NK-92 treated with Interleukin-12 subunit alpha and Interleukin-12 subunit beta, amount 100 ng/mL, for 24 hours (cell line): ENCODE data around the gene CLASP1.
"Not testable (repeated sequence)": the region's sequence is repeated elsewhere in the genome, so short reads cannot be mapped to it uniquely, and the experiment has no call there.

Experiments used
- DNase-seq: peaks from one replicate; lab custom pipeline; 2025; lab: John Stamatoyannopoulos, UW

The CLASP1 gene

DNA sequence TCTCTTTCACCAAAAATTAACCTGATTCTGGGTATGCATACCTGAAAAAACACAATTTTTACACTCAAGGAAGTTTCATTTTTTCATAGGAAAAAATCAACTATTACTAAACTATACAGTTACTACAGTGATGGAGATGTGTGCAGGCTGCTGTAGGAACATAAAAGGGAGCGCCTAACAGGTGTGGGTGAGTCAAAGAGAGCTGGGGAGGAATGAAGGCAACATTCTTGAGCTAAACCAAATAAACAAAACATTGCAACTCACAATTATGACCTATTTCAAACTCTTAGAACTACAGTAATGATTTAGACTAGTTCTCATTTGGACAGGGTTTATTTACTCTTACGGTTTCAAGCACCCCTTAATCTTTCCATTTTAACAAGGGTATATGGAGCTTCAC is 13.4 kb upstream of the CLASP1 start:
- DNase-seq, result no peak

DNA sequence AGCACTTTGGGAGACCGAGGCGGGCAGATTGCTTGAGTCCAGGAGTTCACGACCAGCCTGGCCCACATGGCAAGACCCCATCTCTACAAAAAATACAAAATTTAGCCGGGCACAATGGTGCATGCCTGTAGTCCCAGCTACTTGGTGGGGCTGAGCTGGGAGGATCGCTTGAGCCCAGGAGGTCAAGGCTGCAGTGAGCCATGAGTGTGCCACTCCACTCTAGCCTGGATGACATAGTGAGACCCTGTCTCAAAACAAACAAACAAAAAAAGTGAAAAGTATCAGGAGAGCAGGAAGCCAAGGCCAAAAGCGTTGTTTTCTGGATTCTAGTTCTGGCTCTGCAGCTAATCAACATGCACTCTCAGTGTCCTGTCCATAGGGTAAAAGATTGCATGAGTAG is 10.7 kb upstream of the CLASP1 start:
- no peak for DNase-seq

DNA sequence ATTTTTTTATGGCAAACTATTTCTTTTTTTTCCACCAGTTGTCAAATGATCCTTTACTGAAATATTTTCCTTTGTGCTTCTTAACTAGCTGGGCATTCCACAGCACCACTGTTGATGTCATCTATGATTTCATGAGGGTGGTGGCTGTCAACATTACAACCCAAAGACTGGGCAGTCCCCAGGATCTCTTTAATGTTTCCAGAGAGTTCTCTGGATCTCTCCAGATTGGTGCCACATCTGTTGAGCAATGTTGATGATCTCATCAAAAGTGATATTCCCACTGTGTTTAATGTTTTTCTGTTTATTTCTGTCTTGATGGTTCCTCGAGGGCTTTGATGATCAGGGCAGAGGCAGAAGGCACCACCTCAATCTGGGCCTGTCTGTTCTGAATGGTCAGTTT is 9.1 kb upstream of the CLASP1 start:
- not testable (repeated sequence) for DNase-seq

DNA sequence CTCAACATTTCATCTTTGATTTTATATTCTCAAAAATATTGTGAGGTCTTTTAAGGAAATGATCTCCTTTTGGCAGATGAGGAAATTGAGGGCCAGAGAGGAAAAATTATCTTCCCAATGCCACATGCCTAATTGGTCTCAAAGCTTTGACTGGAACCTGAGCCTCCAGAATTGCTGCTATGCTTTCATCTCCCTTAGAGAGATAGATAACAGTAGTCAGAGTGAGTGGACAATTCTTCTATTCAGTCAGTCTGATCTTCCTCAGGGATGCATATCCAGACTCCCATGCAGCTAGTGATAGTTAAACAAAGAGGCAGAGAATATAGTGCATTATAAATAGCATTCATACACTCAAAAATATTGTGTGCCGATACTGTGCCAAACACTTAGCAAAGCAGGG is 3.8 kb upstream of the CLASP1 start:
- no peak for DNase-seq

DNA sequence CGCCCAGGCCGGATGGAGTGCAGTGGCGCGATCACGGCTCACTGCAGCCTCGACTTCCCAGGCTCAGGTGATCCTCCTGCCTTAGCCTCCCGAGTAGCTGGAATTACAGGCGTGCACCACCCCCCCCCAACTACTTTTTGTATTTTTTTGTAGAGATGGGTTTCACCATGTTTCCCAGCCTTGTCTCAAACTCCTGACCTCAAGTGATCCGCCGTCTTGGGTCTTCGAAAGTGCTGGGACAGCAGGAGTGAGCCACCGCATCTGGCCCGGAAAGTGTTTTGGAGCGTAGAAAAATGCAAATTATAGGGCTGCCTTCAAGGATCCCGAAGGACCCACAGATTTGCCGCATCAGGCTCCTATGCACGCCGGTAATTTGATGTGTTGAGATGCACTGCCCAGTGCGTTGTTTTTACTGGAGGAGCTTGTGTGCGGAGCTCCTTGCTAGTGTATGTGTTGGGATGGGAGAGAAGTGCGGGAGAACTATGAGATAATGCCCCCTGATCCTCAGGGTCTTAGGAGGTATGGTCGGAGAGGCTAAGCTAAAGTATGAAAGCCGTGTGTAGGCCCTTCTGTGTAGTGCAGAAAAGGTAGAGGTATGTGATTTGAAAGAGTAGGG is 1.2 kb upstream of the CLASP1 start:
- DNase-seq, result no peak

DNA sequence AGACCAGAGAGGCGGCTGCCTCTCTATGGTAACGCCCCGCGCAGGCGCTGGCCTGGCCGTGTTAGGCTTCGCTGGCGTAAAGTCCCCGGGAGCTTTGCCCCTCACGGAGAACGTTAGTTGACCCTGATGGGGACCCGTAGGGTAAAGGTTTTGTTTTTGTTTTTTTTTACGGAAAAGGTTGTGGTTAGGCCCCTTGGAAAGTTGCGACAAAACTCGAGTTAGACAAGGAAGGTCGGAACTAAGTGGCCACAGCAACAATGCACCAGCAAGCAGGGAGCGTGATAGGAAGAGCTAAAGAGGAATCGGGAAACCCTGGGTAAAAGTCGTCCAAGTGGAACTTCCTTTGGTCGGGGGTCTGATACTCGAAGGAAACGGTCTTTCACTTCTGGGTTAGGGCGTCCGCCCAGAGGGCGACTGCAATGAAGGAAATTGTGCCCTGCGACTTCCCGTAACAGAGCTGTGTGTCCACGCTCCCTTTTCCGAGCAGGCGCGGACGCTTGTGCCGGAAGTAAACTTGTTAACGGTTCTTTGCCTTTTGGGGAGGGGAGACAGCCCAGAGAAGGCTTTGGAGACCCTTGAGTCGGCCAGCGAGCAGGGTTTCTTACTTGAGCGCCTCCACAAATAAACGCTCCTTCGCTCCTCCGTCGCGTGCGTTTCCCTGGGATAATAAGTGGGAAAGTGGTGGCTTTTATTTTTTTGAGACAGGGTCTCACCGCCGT is 493 bp upstream of the CLASP1 start:
- peak; percentile 94 for DNase-seq

DNA sequence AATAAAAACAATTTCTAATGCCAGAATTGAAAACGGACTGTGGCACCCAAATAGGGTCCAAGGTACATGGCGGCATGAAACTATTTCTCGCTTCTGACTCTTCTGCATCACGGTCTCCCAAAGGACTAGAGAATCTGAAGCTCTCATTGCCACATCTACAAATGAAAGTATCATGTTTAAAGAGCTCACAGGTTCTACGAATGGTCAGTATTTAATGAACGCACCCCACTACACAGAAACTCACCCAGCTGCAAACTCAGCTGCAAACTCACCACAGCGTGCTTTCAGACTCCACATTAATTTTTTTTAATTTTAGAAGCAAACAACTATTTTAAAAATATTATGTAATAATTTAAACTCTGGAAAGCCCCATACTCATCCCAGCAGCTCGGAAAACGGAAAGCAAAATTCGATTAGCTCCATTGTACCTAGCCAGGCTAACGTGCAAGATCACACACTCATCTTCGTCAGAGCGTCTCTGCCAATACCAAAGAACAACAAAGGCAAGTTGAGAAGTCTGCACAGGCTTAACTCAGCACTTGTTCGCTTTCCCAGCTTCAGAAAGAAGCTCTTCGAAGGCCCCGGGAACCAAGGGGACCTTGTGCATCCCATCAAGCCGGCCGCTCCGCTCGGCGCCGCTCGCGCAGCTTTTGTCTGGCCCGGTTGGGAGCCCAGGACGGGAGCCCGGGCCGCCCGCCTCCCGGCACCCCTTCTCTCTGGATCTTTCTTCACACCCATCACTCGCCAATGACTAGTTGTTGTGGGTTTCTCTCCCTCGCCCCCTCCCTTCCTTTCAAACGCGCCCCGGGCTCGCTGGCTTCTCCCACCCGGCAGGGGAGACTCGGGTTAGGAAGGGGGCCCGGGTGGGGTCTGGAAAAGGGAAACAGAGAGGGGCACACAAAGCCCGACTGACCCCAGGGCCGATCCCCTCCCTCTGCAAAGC is 785 bp downstream of the CLASP1 start:
- DNase-seq, result peak; percentile 53

DNA sequence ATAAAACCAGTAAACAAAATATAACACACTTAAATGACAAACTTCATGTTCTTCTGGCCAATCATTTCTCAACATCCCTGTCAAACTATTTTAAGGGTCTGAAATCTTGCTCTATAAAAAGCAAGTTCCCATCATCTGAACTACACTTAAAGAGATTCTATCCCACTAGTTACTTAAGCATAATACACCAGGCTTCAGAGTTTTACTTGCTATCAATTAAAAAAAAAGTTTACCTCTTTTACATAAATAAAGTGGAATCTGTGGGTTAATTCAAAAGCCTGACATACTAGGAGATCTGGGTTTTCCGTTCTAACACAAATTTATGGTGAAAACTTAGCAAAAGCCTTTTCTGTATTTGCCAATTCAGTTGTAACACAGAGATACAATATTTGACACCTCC is 1.9 kb downstream of the CLASP1 start:
- DNase-seq, result no peak

DNA sequence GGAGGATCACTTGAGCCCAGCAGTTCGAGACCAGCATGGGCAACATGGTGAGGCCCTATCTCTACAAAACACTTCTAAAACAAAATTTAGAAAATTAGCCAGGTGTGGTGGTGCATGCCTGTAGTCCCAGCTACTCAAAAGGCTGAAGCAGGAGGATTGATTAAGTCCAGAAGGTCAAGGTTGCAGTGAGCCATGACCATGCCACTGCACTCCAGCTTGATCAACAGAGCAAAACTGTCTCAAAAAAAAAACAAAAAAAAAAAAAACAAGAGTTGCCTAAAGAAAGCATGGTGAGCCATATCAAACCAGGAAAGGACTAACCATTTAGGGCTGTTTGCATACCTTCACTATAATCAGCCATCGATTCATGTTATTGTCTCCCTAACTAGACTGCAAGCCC is 4.5 kb downstream of the CLASP1 start:
- DNase-seq, result no peak

DNA sequence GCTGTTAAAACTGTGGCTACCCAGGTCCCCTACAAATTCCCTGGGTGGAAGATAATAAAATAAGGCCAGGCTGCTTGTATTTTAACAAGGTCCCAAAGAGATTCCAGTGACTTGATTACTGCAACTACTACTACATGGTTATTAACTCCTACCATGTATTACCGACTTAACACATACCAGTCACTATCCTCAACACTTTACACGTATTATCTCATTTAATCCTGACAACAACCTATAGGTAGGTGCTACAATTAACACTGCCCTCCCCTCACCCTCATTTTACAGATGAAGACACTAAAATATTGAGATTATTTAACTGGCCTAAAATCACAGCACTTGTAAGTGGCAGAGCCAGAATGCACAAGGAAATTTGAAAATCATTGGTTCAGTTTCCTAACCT is 5.4 kb downstream of the CLASP1 start:
- no peak for DNase-seq

DNA sequence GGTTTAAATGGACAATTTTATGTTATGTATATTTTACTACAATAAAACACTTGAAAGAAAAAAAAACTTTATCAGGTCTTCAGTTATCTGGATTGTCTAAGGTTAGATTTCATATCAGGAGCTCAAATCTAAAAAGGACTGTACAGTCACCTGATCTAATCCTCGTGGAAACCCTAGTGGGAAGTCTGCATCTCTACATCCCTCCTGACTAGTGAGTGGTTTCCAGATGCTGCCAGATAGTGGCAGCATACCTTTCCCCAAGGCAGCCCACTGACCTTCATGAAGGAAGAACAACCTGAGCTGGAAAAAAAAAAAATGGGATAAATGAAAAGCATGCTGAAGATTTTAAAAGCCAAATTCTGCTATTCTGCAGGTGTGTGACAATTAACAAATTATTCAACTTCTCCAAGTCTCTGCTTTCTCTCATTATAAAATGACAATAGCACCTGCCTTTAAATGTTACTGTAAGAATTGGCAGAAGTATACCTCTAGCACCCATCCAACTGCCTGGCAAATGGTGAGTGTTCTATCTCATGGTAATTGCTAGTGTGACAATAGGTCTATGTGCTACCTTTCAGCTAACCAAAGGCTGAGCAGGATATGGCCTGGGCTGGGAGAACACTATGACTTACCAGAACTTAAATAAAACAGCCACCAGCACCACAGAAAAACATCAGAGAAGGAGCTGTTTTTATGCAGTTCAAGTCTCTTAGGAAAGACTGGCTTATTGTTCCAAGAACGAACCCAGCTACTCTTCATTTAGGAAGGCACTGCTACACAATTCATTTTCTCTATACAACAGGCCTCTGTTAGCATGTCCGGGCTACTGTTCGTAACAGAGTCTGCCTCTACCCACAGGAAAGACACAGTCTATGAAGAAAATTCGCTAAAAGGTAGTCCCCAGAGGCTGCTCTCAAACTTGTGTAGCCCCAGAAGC is 8.6 kb downstream of the CLASP1 start:
- DNase-seq, result no peak

DNA sequence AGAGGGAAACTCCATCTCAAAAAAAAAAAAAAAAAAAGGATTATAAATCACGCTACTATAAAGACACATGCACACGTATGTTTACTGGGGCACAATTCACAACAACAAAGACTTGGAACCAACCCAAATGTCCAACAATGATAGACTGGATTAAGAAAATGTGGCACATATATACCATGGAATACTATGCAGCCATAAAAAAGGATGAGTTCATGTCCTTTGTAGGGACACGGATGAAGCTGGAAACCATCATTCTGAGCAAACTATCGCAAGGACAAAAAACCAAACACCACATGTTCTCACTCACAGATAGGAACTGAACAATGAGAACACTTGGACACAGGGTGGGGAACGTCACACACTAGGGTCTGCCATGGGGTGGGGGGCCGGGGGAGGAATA is 9.4 kb downstream of the CLASP1 start:
- not testable (repeated sequence) for DNase-seq

DNA sequence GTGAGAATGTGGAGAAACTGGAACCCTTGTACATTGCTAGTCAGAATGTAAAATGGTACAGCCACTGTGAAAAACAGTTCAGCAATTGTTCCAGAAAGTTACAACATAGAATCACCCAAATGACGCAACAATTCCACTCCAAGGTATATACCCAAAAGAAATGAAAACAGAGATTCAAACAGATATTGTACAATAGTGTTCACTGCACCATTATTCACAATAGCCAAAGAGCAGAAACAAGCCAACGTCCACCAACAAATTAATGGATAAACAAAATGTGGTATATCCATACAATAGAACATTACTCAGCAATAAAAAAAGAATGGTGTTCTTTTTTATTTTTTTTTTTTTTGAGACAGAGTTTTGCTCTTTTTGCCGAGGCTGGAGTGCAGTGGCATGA is 10.9 kb downstream of the CLASP1 start:
- no peak for DNase-seq

DNA sequence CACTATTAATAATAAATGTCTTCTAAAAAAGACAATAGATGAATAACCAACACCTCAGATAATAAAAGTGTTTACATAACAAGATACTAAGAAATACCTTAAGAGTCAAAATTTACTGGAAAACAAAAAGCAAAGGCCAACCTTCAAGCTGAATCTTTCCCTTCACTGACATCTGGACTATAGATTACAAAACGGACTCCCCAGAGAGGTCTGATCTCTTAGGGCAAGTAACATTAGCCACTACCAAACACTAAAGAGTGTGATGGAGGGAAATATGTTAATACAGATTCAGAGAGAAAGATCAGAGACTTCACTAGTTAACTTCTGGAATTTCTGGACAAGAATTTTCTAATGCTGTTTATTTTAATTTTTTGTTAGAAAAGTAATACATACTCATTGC is 13.9 kb downstream of the CLASP1 start:
- no peak for DNase-seq

DNA sequence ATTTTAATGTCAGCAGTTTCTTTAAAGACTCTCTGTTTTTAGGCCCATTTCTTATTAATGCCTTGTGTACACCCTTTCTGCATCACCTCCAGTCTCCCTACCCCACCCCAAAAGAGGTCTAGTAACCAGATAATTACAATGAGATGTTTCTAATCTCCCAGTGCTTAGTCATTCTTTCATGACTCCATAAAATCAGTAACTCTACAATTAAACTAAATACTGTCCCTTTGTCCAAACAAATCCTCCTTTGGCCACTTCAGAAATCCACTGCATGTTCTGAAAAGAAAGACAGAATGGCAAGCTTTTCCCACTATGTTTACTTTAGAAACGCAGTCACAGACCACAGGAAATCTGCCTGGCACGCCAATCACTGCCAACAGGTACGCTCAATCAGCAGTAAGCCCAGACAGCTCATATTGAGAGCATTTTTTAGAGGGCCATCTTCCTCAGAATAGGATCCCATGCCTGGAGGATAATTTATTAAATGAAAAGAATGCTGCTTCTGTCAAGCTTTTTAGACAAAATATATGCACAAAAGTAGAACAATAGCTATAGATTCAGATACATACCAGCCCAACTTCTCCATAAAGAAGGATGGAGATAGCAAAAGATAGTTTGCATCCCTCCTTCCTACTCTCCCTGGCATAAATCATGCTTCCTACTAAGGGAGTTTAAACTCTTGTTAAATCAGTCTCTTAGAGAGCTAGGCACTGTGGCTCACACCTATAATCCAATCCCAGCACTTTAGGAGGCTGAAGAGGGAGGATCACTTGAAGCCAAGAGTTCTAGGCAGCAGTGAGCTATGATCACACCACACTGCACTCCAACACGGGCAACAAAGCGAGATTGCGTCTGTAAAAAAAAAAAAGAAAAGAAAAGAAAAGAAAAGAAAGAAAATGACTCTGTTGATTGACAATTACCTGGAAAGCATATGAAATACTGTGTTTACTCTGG is 14.6 kb downstream of the CLASP1 start:
- no peak for DNase-seq

DNA sequence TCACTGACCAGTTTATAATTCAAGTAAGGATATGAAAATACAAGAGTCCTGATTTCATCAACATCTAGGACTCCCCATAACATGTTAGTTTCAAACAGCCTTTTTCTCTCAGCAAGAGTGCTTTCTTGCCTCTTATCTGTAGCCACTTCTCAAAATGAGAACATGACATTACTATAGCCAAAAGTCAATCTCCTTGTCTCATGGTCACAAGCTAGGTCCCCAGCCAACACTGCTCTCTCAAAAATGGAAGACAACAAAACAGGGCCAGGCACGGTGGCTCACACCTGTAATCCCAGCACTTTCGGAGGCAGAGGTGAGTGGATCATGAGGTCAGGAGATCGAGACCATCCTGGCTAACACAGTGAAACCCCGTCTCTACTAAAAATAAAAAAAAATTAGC is 15.8 kb downstream of the CLASP1 start:
- no peak for DNase-seq

DNA sequence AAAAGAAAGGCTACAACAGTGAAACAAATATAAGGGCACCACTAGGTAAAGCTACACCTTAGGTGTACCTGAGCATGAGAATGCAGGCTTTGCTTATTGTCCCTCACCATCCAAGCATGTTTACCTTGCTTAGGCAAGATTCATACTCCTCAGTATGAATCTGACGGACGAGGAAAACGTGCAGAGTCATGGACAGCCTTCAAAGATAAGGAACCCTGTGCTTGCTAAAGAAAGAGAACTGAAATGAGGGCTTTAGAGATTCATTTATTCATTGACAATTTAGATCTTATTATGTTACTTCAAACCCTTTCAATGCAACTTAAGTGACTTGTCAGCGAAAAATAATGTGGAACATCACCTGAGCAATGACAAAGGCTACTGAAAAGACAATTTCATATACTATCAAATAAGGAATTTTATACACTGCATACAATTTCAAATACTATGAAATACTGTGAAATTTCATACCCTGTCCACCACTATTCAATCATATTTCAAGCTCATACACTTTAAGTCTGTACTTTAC is 21.7 kb downstream of the CLASP1 start:
- no peak for DNase-seq

DNA sequence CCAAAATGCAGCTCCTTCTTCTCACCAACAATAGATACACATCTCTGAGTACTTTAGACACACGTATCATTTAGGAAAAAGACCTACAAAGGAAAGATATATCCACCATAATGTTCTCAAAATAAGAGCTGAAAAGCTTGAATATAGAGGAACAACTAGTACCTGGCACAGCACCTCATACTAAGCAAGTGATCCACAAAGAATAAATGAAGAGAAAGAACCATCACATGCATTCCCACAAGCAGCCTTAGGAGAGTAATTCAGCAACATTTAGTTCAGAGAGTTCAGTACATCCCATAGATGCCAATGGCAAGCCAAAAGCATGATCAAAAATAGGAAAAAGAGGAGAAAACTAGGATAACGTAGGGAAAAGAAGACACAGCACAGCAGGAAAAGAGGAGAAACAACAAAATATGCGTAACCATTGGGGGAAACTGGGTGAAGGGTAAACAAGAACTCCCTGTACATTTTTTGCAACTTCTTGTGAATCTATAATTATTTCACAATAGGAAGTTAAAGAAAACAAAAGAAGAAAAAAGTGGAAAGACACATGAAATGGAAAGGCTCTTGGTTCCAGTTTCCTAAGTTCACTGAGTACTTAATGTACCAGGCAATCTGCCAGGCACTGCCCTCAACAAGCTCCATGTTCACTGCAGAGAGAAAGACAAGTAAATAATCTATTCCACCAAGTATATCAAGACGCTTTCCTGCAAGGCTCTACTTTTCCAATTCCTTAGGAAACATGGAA is 22.3 kb downstream of the CLASP1 start:
- no peak for DNase-seq

DNA sequence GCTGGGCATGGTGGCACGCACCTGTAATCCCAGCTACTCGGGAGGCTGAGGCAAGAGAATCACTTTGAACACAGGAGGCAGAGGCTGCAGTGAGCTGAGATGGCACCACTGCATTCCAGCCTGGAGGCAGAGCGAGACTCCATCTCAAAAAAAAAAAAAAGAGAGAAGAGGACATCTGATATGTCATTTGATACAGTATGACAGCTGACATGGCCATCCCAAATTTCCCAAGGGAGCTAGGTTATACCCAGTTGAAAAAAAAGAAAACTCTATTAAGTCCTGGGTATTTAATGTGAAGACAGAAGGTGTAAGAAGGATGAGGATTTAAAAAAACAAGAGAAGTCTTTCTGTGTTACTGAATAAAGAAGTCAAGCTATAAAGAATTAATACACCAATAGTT is 23.3 kb downstream of the CLASP1 start:
- no peak for DNase-seq
